ENCODE measurements around the gene CFAP77.

- no peak for TF ChIP-seq CTCF (IDR thresholded peaks at IDR 0.05)
- TF ChIP-seq EP300 (IDR thresholded peaks at IDR 0.05): no peak
- no peak for TF ChIP-seq POLR2A (IDR thresholded peaks at IDR 0.05)
Observed at GRCh38 chr9:132556714-132557113, 146.7 kb downstream of the CFAP77 start.
